KOPT-K1 (cell line): ENCODE measurements around the gene RB1.
A peak's percentile ranks its signal among the peaks of the same experiment; 100 is the strongest.
"Not testable (repeated sequence)": the region's sequence is repeated elsewhere in the genome, so short reads cannot be mapped to it uniquely, and the experiment has no call there.

ENCODE experiments used
- H3K27ac ChIP-seq: fragments of 200-600 bp; sonication (generic); 2 replicates; pipeline ENCODE4 v1.5.1; 2016; ENCODE audit warnings: antibody characterized with exemption, mild to moderate bottlenecking, low read depth, low read length; ENCODE audit not compliant: poor library complexity, severe bottlenecking
- H3K36me3 ChIP-seq: fragments of 200-600 bp; sonication (generic); 2 replicates; pipeline ENCODE4 v1.5.1; 2017; ENCODE audit warnings: antibody characterized with exemption, mild to moderate bottlenecking, low read length, moderate library complexity; ENCODE audit not compliant: insufficient read depth
- H3K9me3 ChIP-seq: fragments of 200-600 bp; sonication (generic); 2 replicates; pipeline ENCODE4 v1.5.1; 2017; ENCODE audit warnings: antibody characterized with exemption, low read length, mild to moderate bottlenecking; ENCODE audit not compliant: insufficient read depth, poor library complexity, severe bottlenecking

The RB1 gene

GRCh38 chr13:48426755-48427298 is 123.3 kb downstream of the RB1 start:
- H3K36me3 ChIP-seq, result peaks cover 52% of the 10 kb centered on the region
- H3K27ac ChIP-seq, result not testable (repeated sequence)

GRCh38 chr13:48429036-48429435 is 125.5 kb downstream of the RB1 start:
- no peaks in the 10 kb centered on the region for H3K9me3 ChIP-seq
- H3K27ac ChIP-seq, result peak overlapping the region; percentile 14
- H3K36me3 ChIP-seq, result peaks cover 52% of the 10 kb centered on the region

More at GRCh38 chr13:48426755-48427298, 123.3 kb downstream of the RB1 start:
- not testable (repeated sequence) for H3K9me3 ChIP-seq

GRCh38 chr13:48429886-48430285 is 126.3 kb downstream of the RB1 start:
- Histone ChIP-seq H3K9me3 (no peaks in the 10 kb centered on the region), H3K36me3 (peaks cover 53% of the 10 kb centered on the region), H3K27ac (no peak overlapping the region)

GRCh38 chr13:48431431-48431830 is 127.9 kb downstream of the RB1 start:
- Histone ChIP-seq H3K27ac (peak overlapping the region; percentile 53), H3K36me3 (peaks cover 50% of the 10 kb centered on the region), H3K9me3 (no peaks in the 10 kb centered on the region)

- no peaks in the 10 kb centered on the region for H3K9me3 ChIP-seq
- H3K36me3 ChIP-seq, result peaks cover 44% of the 10 kb centered on the region
- peak overlapping the region; percentile 53 for H3K27ac ChIP-seq
These were observed 128.6 kb downstream of the RB1 start for GRCh38 chr13:48431987-48432615.

- Histone ChIP-seq H3K36me3 (peaks cover 47% of the 10 kb centered on the region), H3K27ac (no peak overlapping the region)
These were observed 130.6 kb downstream of the RB1 start for GRCh38 chr13:48434200-48434599.

GRCh38 chr13:48436661-48437288 is 133.2 kb downstream of the RB1 start:
- Histone ChIP-seq H3K27ac (no peak overlapping the region), H3K36me3 (peaks cover 51% of the 10 kb centered on the region), H3K9me3 (no peaks in the 10 kb centered on the region)

More at GRCh38 chr13:48434200-48434599, 130.6 kb downstream of the RB1 start:
- no peaks in the 10 kb centered on the region for H3K9me3 ChIP-seq

- no peaks in the 10 kb centered on the region for H3K9me3 ChIP-seq
- no peak overlapping the region for H3K27ac ChIP-seq
- H3K36me3 ChIP-seq, result peaks cover 50% of the 10 kb centered on the region
These were observed 133.8 kb downstream of the RB1 start for GRCh38 chr13:48437371-48437770.

- Histone ChIP-seq H3K9me3 (no peaks in the 10 kb centered on the region), H3K27ac (no peak overlapping the region), H3K36me3 (peaks cover 78% of the 10 kb centered on the region)
These were observed 140.1 kb downstream of the RB1 start for GRCh38 chr13:48443442-48444208.

- peaks cover 88% of the 10 kb centered on the region for H3K36me3 ChIP-seq
- H3K9me3 ChIP-seq, result peaks cover 24% of the 10 kb centered on the region
- H3K27ac ChIP-seq, result no peak overlapping the region
These were observed 142.9 kb downstream of the RB1 start for GRCh38 chr13:48446464-48446863.

- Histone ChIP-seq H3K9me3 (peaks cover 31% of the 10 kb centered on the region), H3K36me3 (peaks cover 93% of the 10 kb centered on the region), H3K27ac (no peak overlapping the region)
These were observed 144.9 kb downstream of the RB1 start for GRCh38 chr13:48448285-48448958.

GRCh38 chr13:48448959-48449614 is 145.5 kb downstream of the RB1 start:
- no peak overlapping the region for H3K27ac ChIP-seq
- H3K36me3 ChIP-seq, result peaks cover 93% of the 10 kb centered on the region
- peaks cover 31% of the 10 kb centered on the region for H3K9me3 ChIP-seq

- Histone ChIP-seq H3K9me3 (peaks cover 31% of the 10 kb centered on the region), H3K27ac (no peak overlapping the region), H3K36me3 (peaks cover 93% of the 10 kb centered on the region)
These were observed 146.1 kb downstream of the RB1 start for GRCh38 chr13:48449656-48450055.

- H3K9me3 ChIP-seq, result peaks cover 31% of the 10 kb centered on the region
- H3K36me3 ChIP-seq, result peaks cover 93% of the 10 kb centered on the region
- H3K27ac ChIP-seq, result not testable (repeated sequence)
These were observed 147.6 kb downstream of the RB1 start for GRCh38 chr13:48451196-48451595.
